D341Med (cell line): ENCODE measurements around the gene ADAMTS8.

Experiments used
- DNase-seq: peaks from one replicate; pipeline ENCODE4 v3.0.0; 2012; ENCODE audit warnings: low spot score

The ADAMTS8 gene

DNA sequence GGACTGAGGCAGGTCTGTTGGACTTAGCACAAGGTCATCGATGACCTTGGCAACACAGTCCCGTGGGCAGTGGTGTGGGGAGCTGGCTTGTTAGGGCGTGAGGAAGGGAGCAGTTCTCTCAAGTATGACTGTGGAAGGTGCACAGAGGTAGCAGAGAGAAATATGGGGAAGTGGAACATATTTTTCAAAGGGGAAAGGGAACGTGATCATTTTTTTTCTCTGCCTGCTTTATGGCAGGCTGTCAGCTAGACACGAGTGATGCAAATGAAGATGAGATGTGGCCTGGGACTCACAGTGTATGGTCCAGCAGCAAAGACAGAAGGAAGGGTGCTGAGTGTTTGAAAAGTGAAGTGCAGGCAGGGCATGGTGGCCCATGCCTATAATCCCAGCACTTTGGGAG lies 30.6 kb downstream of the ADAMTS8 start:
- DNase-seq: no peak

DNA sequence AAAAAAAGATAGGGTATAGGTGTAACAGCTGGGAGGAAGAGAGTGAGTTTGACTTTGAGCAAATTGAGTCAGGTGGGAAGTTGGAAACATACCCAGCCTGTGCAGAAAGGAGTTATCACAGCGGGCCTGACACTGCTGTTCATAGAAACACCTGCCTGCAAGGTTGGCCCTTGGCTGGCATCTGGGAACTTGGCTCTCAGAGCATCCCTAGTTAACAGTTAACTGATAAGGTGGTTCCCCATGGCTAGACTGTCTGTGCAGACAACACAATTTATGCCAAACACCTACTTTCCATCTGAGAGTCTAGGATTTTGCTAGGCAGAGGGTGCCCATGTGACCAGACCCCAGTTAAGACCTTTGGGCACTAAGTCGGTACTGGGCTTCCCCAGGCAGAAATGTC lies 31.4 kb downstream of the ADAMTS8 start:
- DNase-seq: no peak

DNA sequence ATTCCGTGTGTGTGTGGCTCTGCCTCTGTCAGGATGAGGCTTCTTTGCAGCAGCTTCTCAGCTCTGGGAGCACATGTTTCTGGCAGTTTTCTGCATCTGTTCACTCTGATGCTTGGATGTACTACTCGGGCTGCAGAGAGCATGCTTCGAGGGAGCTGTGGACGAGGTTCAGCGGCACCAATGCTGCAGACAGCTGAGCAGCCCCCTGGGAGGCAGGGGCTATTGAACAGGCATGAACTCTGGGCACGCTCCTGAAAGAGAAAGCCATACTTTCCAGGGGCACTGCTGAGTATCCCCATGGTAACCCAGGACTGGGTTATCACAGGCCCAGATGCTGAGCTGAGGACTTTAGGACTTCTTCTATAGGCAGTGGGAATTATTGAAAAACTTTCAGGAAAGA lies 33.8 kb downstream of the ADAMTS8 start:
- DNase-seq: no peak

DNA sequence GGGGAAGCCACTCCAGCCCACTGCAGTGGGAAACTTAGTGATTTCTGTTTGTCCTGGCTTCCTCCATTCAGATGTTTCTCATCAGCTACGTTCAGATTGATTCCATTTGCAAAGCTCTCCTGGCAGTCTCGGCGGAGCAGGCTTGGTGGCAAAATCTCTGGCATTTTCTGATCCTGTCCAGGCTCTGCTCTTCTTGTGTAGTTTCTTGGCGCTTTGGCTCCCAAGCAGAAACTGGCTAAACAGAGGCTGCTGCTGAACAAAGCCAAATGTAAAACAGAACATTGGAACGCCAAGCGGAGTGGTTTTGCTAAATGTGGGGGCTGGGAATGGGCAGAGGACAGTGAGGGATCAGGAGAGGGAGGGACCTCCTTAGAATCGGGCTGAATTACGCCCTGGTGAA lies 36.7 kb downstream of the ADAMTS8 start:
- DNase-seq: no peak

DNA sequence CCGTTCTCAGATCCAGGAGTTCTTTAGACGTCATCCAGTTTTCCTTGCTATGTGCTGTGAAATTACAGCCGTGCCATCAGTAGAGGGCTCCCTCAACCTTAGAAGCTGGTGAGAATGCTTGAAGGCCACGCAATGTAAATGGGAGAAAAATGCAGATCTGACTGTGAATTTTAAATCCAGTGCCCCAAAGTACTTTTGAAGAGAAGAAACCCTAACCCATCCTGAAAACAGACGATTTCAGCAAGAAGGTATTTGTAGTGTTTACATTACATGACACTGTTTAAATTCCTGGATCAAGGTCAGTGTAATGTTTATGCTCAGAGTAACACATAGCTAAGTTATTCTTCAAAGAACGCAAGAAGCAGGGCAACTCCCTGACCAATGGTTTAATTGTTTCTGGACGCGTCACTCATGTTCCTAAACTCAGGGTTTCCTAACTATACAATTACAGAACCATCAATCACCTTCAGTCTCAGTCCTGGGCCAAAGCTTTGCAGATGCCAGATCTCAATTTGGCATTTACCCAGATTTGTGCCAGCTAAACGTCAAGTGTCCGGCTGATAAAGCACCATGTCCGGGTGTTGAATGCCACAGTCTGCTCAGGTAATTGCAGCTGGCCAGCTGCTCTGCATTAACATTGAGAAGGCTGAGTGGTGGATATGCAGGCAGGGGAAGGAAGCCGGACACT lies 38.2 kb downstream of the ADAMTS8 start:
- DNase-seq: no peak

DNA sequence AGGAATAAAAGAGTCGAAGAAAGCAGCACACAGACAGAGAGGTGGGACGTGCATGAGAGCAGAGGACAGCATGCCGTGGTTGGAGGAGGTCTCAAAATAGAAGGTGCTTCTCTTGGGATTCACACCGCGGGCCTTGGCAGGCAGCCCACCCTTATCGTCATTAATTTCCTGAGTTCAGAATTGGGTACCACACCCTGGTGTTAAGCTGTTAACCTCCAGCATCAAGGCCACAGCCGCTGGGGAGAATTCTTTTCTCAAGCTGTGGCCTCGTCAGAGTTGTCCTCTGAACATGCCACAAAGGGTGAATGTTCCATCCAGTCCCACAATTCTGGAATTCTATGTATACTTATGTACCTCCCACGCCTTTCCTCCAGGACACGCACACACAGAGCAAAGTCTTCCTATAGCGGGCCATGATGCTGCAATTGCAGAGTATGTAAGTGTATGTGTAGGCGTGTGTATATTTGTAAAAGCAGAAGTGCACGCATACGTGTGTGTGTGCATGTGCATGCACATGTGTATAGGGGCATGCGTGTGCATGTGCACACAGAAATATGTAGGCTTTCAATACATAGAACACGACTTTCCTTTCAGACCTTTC lies 39.0 kb downstream of the ADAMTS8 start:
- DNase-seq: no peak

DNA sequence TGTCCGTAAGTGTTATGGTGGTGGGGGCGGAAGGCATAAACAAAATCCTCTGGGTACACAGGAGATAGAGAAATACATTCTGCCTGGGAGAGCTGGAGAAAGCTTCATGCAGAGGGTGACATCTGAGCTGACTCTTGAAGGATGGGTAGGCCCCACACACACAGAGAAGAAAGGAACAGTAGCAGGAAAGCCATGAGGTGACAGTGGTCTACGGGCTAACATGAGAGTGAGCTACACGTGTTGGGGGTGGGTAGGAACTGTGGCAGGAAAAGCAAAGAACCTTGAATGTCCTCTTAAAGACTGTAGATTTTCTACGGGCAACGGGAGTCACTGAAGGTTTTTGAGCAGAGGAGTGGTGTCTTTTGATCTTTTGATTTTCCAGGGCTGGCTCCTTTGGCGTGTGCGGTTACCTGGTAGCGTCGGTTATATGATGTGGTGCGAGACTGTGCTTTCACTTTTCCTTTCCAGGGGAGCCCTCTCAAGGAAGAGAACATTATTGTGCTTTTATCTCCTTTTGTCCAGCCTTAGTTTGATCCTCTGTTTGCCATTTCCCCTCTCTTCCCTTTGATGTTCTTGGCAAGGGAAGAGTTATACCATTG lies 39.7 kb downstream of the ADAMTS8 start:
- DNase-seq: no peak

DNA sequence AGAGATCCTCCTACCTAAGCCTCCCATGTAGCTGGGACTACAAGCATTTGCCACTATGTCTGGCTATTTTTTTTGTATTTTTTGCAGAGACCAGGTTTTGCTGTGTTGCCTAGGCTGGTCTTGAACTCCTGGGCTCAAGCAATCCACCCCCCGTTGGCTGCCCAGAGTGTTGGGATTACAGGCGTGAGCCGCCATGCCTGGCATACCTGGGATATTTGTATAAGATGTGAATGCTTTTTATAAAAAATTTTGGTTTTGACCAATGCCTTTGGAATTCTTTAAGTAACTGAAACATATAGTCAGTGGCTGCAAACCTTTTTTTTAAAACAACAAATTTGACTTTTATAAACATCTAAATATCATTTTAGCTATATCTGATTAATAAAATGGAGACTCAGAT lies 42.4 kb downstream of the ADAMTS8 start:
- DNase-seq: no peak

DNA sequence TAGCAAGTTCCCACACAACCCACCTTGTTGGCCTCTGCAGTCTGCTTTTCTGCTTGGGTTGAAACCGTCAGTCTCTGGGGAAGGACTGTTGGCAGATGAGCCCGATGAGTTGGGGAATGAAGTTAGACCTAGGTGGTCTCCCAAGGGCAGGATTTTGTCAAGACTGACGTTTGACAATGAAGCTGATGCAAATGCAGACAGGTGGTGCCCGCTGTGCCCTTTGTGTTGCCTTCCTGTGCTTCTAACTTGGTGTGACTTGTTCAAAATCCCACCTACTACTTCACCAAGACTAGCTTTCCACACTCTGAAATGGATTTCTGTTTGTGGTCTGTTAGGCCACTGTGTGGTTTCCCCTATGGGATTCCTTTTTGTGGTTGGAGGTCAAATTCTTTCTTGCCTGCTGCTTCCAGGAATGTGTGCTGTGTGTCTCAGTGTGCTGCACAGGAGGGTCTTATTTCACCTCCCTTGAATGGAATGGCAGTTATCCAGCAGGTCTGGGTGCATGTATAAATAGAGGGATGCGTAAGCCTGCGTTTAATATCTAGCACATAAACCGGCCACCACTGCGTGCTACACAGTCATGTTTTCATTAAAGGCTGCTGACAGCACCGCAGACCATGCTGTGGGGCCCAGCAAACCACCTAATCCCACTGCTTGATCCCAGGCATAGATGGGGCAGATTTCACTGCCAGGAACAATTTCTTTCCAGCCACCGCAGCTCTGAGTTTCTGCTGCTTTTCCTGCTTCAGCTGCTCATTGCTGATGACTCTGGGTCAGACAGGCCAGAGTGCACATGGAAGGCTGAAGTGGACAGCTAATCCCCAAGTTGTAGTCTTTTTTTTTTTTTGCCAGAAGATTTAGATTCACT lies 44.8 kb downstream of the ADAMTS8 start:
- DNase-seq: no peak

DNA sequence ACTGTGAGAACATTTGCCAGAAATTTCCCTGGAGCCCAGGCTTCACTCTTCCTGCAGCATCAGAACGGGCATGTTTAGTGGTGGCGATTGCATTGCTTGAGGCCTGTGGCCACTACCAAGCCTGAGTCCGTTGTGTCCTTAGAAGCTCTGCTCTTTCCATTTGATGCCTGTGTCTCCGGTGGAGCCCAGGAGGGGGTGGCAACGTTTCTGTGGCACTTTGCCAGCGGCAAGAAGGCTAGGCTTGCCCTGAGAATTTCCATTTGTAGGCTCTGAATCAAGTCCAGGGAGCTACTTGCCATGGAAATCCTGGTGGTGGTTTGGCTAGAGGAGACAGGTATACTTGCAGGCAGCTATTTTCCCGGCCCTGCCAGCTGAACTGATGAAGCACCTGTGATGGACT lies 47.1 kb downstream of the ADAMTS8 start:
- DNase-seq: no peak

DNA sequence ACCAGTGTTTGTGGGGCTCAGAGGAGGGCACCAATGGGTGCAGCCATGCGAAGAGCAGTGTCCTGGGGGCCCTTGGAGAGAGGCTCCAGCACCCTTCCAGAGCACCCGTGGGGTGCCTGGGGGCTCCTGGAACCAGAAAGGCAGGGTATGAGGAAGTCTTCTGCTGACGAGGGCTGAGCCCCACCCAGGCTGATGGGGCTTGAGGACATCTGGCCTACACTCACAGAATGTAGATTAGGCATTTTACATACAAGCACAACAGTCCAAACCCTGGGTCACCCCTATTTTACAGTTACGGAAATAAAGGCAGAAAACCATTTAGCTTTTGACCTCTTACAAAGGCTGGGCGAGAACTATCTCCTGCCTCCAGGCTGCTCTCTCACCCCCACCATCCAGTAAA lies 47.6 kb downstream of the ADAMTS8 start:
- no peak for DNase-seq

DNA sequence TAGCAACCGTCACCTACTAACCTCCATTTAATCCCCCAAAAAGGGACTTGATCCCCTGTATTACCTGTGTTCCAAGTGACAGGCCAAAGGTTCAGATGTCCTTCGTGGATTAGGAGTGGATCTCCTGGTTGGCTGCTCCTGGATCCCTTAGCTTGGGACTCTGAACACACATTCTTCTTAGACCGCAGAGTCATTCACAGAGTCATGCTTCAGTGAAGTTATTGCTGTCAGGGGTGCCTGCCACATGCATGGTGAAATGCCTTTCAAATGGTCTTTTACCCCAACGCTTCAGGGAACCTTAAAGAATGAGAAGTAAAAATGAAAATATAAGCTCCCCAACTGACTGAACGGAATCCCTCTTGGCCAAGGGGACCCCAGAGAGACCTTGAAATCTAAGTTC lies 49.1 kb downstream of the ADAMTS8 start:
- no peak for DNase-seq

DNA sequence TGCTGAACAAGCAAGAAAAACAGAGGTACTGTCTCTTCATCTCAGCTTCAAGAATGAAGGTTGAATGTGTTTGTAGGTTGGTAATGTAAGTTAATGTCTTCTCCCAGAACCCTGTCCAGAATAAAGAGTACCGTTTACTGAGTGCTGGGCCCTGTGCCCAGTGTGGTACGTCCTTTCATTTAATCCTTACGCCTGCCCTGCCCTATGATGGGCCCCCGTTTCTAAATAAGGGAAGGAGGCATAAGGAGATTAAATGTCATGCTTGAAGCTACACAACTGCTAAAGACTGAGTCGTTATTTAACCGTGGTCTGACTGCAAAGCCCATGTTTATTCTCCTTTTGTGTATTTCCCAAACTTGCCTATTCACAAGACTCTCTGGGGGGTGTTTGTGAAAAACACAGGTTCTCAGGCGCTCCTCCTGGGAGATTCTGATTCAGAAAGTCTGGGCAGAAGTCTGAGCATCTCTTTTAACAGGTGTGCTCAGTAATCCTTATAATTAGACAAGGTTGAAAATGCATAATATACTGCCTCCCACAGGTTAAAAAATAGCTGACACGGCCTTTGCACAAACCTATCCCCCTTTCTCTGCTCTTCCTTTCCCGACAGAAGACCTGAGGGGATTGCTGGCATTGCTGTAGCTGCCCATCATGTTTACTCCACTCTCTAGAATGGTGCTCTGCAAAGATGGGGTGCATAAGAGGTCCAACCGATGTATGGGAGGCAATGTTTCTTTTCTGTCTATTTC lies 57.4 kb downstream of the ADAMTS8 start:
- no peak for DNase-seq

DNA sequence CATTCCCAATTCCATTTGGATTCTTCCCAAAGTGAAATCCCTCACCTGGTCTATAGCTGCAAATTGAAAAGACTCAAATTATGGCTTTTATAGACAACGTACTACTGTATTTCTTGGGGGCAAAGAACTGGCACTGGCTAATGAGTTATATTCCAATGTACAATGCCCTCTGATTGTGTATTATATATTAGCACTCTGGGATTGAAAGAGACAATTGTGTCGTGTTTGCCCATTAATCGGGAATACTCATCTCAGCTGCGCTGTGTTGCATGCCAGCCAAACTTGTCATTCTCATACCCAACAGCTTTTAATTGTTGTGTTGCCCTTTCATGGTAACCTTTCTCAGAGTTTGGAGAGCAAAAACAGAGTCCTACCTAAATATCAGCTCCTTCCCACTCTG lies 58.7 kb downstream of the ADAMTS8 start:
- DNase-seq: no peak

DNA sequence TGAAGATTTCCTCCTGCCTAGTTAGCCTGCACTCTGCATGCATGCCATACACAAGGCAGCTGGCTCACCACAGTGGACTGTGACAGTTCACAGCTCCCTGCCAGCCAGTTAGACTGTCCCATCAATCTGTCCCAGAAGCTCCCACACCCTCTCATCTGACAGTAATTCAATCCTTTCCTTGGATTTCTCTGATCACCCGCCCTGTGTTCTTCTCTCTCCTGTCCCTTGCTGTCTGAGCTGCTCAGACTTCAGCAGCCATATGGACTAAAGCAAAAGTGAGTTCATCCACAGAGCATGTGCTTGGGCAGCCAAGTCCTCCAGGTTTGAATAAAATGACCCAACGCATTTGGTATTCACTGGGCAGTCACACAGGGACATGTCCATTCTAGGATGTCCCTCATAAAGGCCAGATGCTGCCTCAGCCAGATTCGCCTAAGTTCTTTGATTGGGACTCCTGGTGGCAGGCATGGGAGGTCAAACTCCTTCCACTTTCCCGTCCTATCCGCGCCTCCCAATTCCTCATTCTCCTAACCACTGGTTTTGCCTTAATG lies 59.2 kb downstream of the ADAMTS8 start:
- DNase-seq: no peak

DNA sequence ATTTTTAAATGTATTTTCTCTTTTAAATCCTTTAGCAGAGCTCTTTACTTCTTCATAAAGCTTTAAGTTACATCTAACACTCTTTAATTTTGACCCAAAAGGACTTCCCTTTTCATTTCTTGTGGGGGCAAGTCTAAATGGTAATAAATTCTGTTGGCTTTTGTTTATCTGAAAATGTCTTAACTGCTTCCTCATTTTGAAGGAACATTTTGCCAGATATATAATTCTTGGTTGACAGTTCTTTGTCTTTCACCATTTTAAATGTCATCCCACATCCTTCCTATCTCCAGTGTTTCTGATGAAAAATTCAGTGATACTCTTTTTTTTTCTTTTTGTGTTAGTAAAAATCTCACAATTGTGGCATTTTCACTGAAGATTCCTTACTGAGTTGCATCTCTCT lies 69.0 kb downstream of the ADAMTS8 start:
- DNase-seq: no peak

DNA sequence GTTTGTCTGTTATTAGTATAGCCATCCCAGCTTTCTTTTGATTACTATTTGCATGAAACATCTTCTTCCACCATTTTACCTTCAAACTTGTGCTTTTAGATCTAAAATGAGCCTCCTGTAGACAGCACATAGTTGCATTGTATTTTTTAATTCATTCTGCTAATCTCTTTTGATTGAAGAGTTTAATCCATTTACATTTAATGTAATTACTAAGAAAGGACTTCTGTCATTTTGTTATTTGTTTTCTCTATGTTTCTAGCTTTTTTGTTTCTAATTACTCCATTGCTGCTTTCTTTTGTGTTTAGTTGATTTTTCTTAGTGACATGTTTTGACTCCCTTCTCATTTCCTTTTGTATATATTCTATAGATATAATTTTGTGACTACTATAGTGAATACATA lies 70.0 kb downstream of the ADAMTS8 start:
- DNase-seq: no peak
